Naive B cell (primary cell): ENCODE data around the gene CBLB. TPM values are rescaled to one million over a fixed set of nuclear protein-coding genes. Genes with fewer than 3 reads are reported as not detected.
"Not testable (repeated sequence)": the region's sequence is repeated elsewhere in the genome, so short reads cannot be mapped to it uniquely, and the experiment has no call there.

Source experiments
- ATAC-seq, 2 donors: fragments of 150-1000 bp; cut with Tn5 transposase; 2 replicates each; pipeline ENCODE4 v1.10.0; 2021; ENCODE audit warnings: low read depth in 2 of 2, mild to moderate bottlenecking in 2 of 2, moderate library complexity in 2 of 2
- DNase-seq: peaks from one replicate; pipeline ENCODE4 v3.0.0; 2022
- H3K27ac Mint-ChIP-seq, 6 donors: one replicate each; pipeline ENCODE4 v1.8.0; 2020 to 2022; ENCODE audit warnings: mild to moderate bottlenecking in 6 of 6, mixed read lengths in 6 of 6, moderate library complexity in 5 of 6, inconsistent platforms in 2 of 6
- H3K27me3 Mint-ChIP-seq, 3 donors: one replicate each; pipeline ENCODE4 v1.8.0; 2021 to 2022; ENCODE audit warnings: mixed read lengths in 3 of 3, mild to moderate bottlenecking in 1 of 3
- H3K36me3 Mint-ChIP-seq, 2 donors: one replicate each; pipeline ENCODE4 v1.8.0; 2020 to 2022; ENCODE audit warnings: mixed read lengths in 2 of 2, inconsistent platforms in 1 of 2, mild to moderate bottlenecking in 1 of 2
- H3K4me1 Mint-ChIP-seq, 3 donors: one replicate each; pipeline ENCODE4 v1.8.0; 2020 to 2022; ENCODE audit warnings: mixed read lengths in 3 of 3, inconsistent platforms in 1 of 3, mild to moderate bottlenecking in 1 of 3, moderate library complexity in 1 of 3
- H3K4me3 Mint-ChIP-seq, 8 donors: one replicate each; pipeline ENCODE4 v1.8.0; 2020 to 2022; ENCODE audit warnings: mild to moderate bottlenecking in 8 of 8, mixed read lengths in 8 of 8, moderate library complexity in 8 of 8, inconsistent platforms in 2 of 8
- H3K9me3 Mint-ChIP-seq, 7 donors: one replicate each; pipeline ENCODE4 v1.8.0; 2020 to 2022; ENCODE audit warnings: mixed read lengths in 7 of 7, mild to moderate bottlenecking in 5 of 7, inconsistent platforms in 2 of 7, moderate library complexity in 1 of 7
- polyA plus RNA-seq, 6 donors: library from polyadenylated mRNA; unstranded; fragments of 300-500 nt; fragmentation: Illumina TruSeq; gene quantifications; one replicate each; pipeline ENCODE4 v1.2.3, GENCODE V29; 2021; ENCODE audit warnings: low read depth in 6 of 6

CBLB gene
- polyA plus RNA-seq, 6 donors from 2014 or later = 20.0 to 33.3 (median 26.7) TPM

DNA sequence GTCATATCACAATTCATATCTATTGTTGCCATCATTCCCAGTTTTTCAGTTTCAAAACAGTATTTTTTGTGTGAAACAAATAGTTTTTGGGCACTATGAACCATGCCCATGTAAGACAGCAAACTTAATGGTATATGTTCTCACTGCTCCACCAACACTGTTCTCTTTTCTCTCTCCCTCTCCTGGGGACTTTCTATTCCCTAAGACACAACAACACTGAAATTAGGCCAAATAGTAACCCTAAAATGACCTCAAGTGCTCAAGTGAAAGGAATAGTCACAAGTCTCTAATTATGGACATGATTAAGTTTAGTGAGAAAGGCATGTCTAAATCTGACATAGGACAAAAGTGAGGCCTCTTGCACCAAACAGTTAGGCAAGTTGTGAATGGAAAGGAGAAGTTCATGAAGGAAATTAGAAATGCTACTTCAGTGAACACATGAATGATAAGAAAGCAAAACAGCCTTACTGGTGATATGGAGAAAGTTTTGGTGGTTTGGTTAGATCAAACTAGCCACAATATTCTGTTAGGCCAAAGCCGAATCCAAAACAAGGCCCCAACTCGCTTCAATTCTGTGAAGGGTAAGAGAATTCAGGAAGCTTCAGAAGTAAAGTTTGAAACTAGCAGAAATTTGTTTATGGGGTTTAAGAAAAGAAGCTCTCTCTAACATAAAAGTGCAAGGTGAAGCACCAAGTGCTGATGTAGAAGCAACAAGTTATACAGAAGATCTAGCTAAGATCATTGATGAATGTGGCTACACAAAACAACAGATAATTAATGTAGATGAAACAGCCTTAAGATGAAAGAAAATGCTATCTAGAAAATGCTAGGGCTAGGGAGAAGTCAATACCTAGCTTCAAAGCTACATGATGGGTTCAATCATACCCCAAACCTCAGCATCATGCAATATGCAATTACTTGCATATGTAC lies 104.2 kb downstream of the CBLB start:
- H3K4me1 Mint-ChIP-seq = peaks cover 26 to 58% (median 34%) of the 10 kb centered on the region in 3 donors
- peak overlapping the region in 5 of 8 donors; percentile 3 to 38 (median 10) for H3K4me3 Mint-ChIP-seq
- ATAC-seq (peak; percentile 58 to 68), DNase-seq (no peak)
- H3K36me3 Mint-ChIP-seq = peaks cover 23 to 37% of the 10 kb centered on the region in 2 donors
- peaks cover 5 to 19% (median 14%) of the 10 kb centered on the region in 7 donors for H3K9me3 Mint-ChIP-seq
- peak overlapping the region in 5 of 6 donors; percentile 14 to 63 (median 55) for H3K27ac Mint-ChIP-seq
- H3K27me3 Mint-ChIP-seq = no peaks in the 10 kb centered on the region

DNA sequence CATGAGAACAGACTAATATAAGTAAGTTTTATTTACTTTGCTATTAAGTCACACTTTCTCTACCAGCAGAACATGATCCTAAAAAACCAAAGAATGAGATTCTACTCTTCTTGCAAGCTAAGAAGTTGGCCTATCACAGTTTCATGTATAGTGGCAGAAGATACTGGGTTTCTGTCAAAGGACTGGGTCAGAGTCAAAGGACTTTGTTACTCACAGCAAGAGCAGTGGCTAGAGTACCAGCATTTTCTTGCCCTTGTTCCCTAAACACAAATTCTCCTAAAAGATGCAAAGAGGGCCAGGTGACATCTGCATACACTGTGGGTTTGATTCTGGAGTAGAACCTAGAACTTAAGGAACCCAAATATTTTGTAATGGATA lies 105.2 kb downstream of the CBLB start:
- no peak for ATAC-seq
- peaks cover 7 to 26% (median 15%) of the 10 kb centered on the region in 7 donors for H3K9me3 Mint-ChIP-seq
- H3K4me1 Mint-ChIP-seq = peaks cover 21 to 50% (median 34%) of the 10 kb centered on the region in 3 donors
- peak overlapping the region in 1 of 8 donors; percentile 34 for H3K4me3 Mint-ChIP-seq
- DNase-seq = no peak
- peaks cover 25 to 29% of the 10 kb centered on the region in 2 donors for H3K36me3 Mint-ChIP-seq
- H3K27me3 Mint-ChIP-seq = no peaks in the 10 kb centered on the region
- H3K27ac Mint-ChIP-seq = peak overlapping the region in 3 of 6 donors; percentile 14 to 72 (median 44)

DNA sequence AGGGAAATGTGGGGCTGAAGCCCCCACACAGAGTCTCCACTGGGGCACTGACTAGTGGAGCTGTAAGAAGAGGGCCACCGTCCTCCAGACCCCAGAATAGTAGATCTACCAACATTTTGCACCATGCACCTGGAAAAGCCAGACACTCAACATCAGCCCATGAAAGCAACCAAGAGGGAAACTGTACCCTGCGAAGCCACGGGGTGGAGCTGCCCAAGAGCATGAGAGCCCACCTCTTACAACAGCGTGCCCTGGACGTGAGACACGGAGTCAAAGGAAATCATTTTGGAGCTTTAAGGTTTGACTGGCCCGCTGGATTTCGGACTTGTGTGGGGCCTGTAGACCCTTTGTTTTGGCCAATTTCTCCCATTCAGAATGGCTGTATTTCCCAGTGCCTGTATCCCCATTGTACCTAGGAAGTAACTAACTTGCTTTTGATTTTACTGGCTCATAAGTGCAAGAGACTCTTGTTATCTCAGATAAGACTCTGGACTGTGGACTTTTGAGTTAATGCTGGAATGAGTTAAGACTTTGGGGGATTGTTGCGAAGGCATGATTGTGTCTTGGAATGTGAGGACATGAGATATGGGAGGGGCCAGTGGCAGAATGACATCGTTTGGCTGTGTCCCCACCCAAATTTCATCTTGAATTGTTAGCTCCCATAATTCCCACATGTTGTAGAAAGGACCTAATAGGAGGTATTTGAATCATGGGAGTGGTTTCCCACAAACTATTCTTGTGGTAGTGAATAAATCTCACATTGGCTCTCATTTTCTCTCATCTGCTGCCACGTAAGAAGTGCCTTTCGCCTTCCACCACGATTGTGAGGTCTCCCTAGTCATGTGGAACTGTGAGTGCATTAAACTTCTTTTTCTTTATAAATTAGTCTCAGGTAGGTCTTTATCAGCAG lies 105.8 kb downstream of the CBLB start:
- H3K36me3 Mint-ChIP-seq = peaks cover 25% of the 10 kb centered on the region in 2 donors
- H3K9me3 Mint-ChIP-seq = peaks cover 7 to 26% (median 15%) of the 10 kb centered on the region in 7 donors
- H3K27me3 Mint-ChIP-seq = no peaks in the 10 kb centered on the region
- DNase-seq = no peak
- H3K27ac Mint-ChIP-seq = peak overlapping the region in 3 of 6 donors; percentile 14 to 66 (median 44)
- peak overlapping the region in 1 of 8 donors; percentile 4 for H3K4me3 Mint-ChIP-seq
- no peak for ATAC-seq
- H3K4me1 Mint-ChIP-seq = peaks cover 17 to 45% (median 32%) of the 10 kb centered on the region in 3 donors

DNA sequence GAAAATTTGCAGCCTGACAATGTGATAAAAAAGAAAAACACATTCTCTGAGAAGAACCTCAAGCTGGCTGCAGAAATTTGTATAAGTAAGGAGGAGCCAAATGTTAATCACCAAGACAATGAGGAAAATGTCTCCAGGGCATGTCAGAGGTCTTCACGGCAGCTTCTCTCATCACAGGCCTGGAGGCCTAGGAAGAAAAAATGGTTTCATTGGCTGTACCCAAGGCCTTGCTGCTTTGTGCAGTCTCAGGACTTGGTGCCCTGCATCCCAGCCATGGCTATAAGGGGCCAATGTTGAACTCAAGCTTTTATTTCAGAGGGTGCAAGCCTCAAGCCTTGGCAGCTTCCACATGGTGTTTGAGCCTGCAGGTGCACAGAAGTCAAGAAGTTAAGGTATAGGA lies 106.6 kb downstream of the CBLB start:
- peak overlapping the region in 1 of 6 donors; percentile 27 for H3K27ac Mint-ChIP-seq
- H3K36me3 Mint-ChIP-seq = peaks cover 25 to 27% of the 10 kb centered on the region in 2 donors
- H3K4me1 Mint-ChIP-seq = peaks cover 13 to 37% (median 24%) of the 10 kb centered on the region in 3 donors
- H3K9me3 Mint-ChIP-seq = peaks cover 7 to 26% (median 15%) of the 10 kb centered on the region in 7 donors
- not testable (repeated sequence) for ATAC-seq, DNase-seq, H3K4me3 Mint-ChIP-seq, H3K27me3 Mint-ChIP-seq

DNA sequence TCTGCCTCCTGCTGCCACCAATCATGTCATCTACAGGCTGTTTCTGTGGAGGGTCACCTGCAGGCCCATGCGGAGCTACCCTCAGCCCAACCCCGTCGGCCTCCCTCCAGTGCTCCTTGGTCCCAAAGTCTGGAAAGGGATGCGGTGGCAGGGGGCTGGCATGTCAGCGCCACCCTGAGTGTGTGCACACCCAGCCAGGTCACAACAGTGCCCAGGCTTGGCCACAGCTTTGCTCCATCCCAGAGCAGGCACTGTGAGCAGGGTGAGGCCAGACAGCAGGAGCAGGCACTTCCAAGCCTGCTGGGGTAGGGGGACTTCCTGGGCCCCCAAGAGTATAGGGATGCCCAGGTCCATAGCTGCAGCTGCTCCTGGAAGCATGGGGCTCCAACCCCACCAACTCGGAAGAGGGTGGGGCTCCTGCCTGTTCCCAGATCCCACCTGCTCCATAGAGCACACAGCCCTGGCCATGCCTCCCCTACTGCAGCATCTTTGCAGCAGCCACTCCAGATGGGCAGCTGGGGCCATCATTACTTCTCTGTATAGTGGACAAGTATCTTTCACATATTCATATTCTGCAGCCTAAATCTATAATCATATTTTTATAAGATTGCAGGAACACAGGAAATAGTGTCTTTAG lies 109.3 kb downstream of the CBLB start:
- peaks cover 25 to 30% of the 10 kb centered on the region in 2 donors for H3K36me3 Mint-ChIP-seq
- H3K9me3 Mint-ChIP-seq = peaks cover 7 to 26% (median 15%) of the 10 kb centered on the region in 7 donors
- H3K27me3 Mint-ChIP-seq = no peaks in the 10 kb centered on the region
- H3K27ac Mint-ChIP-seq = peak overlapping the region in 1 of 6 donors; percentile 76
- DNase-seq (no peak), ATAC-seq (no peak)
- peak overlapping the region in 2 of 8 donors; percentile 41 to 72 for H3K4me3 Mint-ChIP-seq
- peaks cover 3 to 17% (median 16%) of the 10 kb centered on the region in 3 donors for H3K4me1 Mint-ChIP-seq

DNA sequence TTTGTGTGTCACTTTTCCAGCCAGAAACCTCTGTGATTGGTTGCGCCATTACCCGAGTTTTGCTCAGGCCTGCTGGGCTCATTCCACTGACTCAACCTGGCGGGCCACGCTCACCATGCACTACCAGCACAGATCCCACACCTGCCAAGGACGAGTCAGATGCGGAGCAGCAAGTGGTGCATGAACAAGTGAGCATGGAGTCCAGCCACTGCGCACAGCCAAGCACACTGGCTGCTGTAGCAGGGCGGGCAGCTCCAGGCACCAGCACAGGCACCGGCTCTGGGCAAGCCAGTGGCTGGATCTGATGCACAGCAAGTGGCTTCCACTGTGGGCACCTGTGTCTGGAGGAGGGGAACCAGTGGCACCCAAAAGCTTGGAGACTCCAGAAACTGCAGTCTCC lies 110.4 kb downstream of the CBLB start:
- peaks cover 9 to 24% (median 16%) of the 10 kb centered on the region in 3 donors for H3K4me1 Mint-ChIP-seq
- H3K9me3 Mint-ChIP-seq = peaks cover 7 to 26% (median 17%) of the 10 kb centered on the region in 7 donors
- no peak for DNase-seq
- H3K4me3 Mint-ChIP-seq = no peak overlapping the region
- ATAC-seq = no peak
- H3K27me3 Mint-ChIP-seq = no peaks in the 10 kb centered on the region
- H3K36me3 Mint-ChIP-seq = peaks cover 23 to 28% of the 10 kb centered on the region in 2 donors
- H3K27ac Mint-ChIP-seq = peak overlapping the region in 1 of 6 donors; percentile 81

DNA sequence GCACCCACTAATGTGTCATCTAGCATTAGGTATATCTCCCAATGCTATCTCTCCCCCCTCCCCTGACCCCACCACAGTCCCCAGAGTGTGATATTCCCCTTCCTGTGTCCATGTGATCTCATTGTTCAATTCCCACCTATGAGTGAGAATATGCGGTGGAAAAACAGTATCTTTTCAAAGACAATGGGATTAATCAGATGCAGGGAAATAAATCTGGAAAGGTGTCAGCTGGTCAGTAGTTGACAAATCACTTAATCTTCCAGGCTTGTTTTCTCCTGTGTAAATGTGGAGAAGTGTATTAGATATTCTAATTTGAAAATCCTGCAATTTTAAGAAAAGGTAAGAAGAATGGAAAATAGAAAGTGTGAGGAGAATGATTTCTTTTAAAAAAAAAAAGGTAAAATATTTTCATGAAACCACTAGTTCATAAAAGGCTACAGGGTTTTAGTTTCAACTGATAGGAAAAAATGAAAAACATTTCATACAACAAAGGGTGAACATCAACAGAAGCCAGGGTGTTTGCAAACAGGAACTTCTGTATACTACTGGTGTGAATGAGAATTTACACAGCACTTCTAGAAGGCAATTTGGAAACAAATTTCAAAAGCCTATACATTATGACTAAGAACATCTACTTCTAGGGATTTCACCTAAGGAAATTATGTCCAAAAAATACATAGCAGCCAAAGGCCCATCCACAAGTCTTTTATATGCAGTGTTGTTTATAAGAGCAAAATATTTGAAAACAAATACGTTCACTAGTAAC lies 113.5 kb downstream of the CBLB start:
- Mint-ChIP-seq H3K27ac (peak overlapping the region in 3 of 6 donors; percentile 51 to 75 (median 75)), H3K9me3 (peaks cover 0 to 8% (median 5%) of the 10 kb centered on the region in 7 donors), H3K4me1 (peaks cover 21 to 45% (median 34%) of the 10 kb centered on the region in 3 donors), H3K36me3 (peaks cover 8 to 9% of the 10 kb centered on the region in 2 donors), H3K27me3 (no peaks in the 10 kb centered on the region), H3K4me3 (no peak overlapping the region)
- no peak for ATAC-seq
- DNase-seq = no peak

DNA sequence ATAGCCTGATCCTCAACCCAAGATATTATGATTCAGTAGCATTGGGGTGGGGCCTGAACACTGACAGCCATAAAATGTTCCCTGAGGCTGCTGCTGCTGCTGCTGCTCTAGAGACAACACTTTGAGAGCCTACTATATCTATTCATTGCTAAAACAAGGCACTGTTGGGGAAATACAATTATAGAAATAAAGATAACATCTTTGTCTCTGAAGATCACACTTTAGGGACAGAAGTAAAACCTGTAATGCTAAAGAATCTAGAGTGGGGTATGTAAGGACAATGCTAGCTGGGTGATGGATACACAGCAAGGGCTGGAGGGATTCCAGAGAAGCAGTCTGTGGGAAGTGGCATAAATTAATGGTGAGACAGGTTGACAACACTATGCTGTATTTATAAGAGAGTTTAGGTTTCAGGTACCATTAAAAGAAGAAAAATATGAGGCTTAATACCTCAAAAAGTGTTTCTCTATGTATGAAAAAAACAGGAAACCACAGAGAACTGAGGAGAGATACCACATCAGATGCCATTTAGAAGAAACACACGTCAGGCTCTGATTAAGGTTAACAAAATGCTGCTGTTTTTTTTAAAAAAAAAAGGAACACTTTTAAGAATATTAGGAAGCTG lies 115.9 kb downstream of the CBLB start:
- peak; percentile 40 for DNase-seq
- peak overlapping the region; percentile 71 to 92 (median 91) for H3K27ac Mint-ChIP-seq
- H3K36me3 Mint-ChIP-seq = peaks cover 5 to 8% of the 10 kb centered on the region in 2 donors
- H3K27me3 Mint-ChIP-seq = no peaks in the 10 kb centered on the region
- peak overlapping the region; percentile 11 to 75 (median 60) for H3K4me3 Mint-ChIP-seq
- peak; percentile 81 to 82 for ATAC-seq
- H3K9me3 Mint-ChIP-seq = peaks cover 0 to 2% (median 0%) of the 10 kb centered on the region in 7 donors
- H3K4me1 Mint-ChIP-seq = peaks cover 23 to 56% (median 46%) of the 10 kb centered on the region in 3 donors

DNA sequence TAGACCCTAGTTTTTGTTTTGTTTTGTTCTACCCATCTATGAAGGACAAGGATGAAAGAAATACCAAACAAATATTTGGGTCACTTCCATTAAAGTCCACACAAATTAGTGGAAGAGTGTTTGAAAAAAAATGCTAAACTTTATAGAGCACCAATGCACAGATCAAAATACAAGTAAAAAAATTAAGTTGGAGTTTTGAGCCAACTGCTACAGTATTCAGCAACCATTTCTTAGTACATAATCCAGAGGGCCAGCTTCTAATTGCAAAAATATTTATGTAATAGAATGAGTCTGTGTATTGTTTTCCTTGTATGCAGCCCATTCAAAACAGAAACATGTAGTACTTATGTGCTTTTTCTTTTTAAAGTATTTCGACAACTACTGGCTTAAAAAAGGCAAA lies 121.1 kb downstream of the CBLB start:
- peaks cover 22 to 47% (median 41%) of the 10 kb centered on the region in 3 donors for H3K4me1 Mint-ChIP-seq
- peaks cover 5 to 8% of the 10 kb centered on the region in 2 donors for H3K36me3 Mint-ChIP-seq
- peak overlapping the region in 1 of 6 donors; percentile 11 for H3K27ac Mint-ChIP-seq
- no peak for DNase-seq
- no peaks in the 10 kb centered on the region for H3K9me3 Mint-ChIP-seq
- no peak overlapping the region for H3K4me3 Mint-ChIP-seq
- no peak for ATAC-seq
- H3K27me3 Mint-ChIP-seq = no peaks in the 10 kb centered on the region

DNA sequence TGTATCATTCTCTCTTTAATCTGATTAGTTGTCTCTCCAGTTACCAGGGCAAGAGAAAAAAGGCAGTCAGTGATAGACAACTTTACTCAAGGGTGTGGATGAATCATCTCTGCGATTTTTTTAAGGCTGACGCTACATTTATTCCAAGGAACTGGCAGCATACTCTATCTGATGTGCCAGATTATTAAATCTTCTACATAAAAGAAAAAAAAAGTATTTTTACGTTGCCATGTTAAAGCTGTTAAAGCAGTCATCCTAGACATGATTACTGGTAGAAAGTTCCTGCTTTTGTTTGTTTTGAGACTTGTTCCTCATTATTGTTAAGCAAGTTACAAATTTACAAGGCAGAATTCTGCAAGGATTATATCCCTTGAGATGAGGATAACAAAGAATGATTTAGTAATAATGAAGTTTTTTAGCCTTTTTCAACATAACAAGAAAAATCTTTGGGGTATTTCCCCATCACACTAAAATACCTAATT lies 121.7 kb downstream of the CBLB start:
- no peaks in the 10 kb centered on the region for H3K27me3 Mint-ChIP-seq
- peaks cover 5 to 8% of the 10 kb centered on the region in 2 donors for H3K36me3 Mint-ChIP-seq
- peaks cover 20 to 41% (median 35%) of the 10 kb centered on the region in 3 donors for H3K4me1 Mint-ChIP-seq
- peak overlapping the region in 3 of 6 donors; percentile 3 to 53 (median 26) for H3K27ac Mint-ChIP-seq
- no peak for DNase-seq
- ATAC-seq = no peak
- peak overlapping the region in 2 of 8 donors; percentile 8 to 10 for H3K4me3 Mint-ChIP-seq
- H3K9me3 Mint-ChIP-seq = no peaks in the 10 kb centered on the region

DNA sequence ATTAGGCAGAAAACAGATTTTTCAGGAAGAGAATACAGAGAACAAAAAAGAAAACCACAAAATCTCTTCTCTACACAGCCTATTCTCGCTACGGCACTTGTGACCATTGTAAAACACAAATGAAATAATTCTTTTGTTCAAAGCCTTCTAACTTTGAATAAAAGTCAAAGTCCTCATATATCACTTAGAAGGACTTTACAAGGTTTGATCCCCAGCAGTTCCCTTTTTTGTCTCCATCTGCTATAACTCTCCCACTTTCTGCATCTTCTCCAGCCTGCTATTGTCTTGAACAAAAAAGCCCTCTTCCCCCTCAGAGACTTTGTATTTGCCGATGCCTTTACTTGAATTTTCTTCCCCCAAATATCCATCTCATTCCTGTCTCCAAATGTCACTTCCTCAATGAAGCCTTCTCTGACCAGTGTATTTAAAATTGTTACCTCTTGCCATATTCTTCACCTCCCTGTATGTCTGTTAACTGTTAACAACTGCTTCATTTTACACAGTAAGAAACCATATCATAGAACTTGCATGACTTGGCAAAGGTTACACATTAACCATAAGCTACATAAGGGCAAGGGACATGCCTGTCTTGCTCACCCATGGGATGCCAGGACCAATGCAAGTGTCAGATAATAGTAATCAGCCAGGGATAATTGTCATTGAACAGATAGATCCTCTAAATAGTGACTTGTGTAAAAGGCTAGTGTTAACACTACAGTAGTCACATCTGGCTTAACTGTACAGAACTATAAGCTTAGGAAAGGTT lies 122.4 kb downstream of the CBLB start:
- peak overlapping the region in 5 of 6 donors; percentile 3 to 77 (median 26) for H3K27ac Mint-ChIP-seq
- no peaks in the 10 kb centered on the region for H3K27me3 Mint-ChIP-seq
- H3K4me3 Mint-ChIP-seq = peak overlapping the region in 2 of 8 donors; percentile 10 to 39
- H3K9me3 Mint-ChIP-seq = peaks cover 0 to 4% (median 0%) of the 10 kb centered on the region in 7 donors
- DNase-seq (no peak), ATAC-seq (no peak)
- H3K36me3 Mint-ChIP-seq = peaks cover 11 to 12% of the 10 kb centered on the region in 2 donors
- peaks cover 20 to 39% (median 37%) of the 10 kb centered on the region in 3 donors for H3K4me1 Mint-ChIP-seq
